Parathyroid adenoma (tissue), 2 donors: ENCODE measurements around the gene TP53I13.

Experiments
- H2AFZ ChIP-seq: fragments of 300-600 bp; sonication (generic); one replicate; pipeline ENCODE4 v1.7.0; 2017; ENCODE audit warnings: antibody characterized with exemption, mild to moderate bottlenecking
- H3K27ac ChIP-seq: fragments of 300-600 bp; sonication (generic); one replicate; pipeline ENCODE4 v1.7.0; 2017
- H3K27me3 ChIP-seq: fragments of 300-600 bp; sonication (generic); one replicate; pipeline ENCODE4 v1.7.0; 2017; ENCODE audit warnings: low read length; ENCODE audit not compliant: control insufficient read depth, insufficient read depth
- H3K36me3 ChIP-seq: fragments of 300-600 bp; sonication (generic); one replicate; pipeline ENCODE4 v1.7.0; 2017; ENCODE audit warnings: low read length; ENCODE audit not compliant: control insufficient read depth, insufficient read depth
- H3K4me1 ChIP-seq: fragments of 300-600 bp; sonication (generic); one replicate; pipeline ENCODE4 v1.7.0; 2017; ENCODE audit warnings: control low read depth
- H3K4me2 ChIP-seq: fragments of 300-600 bp; sonication (generic); one replicate; pipeline ENCODE4 v1.7.0; 2017; ENCODE audit warnings: low read length
- H3K4me3 ChIP-seq: fragments of 300-600 bp; sonication (generic); one replicate; pipeline ENCODE4 v1.7.0; 2017; ENCODE audit warnings: low read depth, low read length
- H3K79me2 ChIP-seq: fragments of 300-600 bp; sonication (generic); one replicate; pipeline ENCODE4 v1.7.0; 2017; ENCODE audit warnings: control low read depth
- H3K9ac ChIP-seq: fragments of 300-600 bp; sonication (generic); one replicate; pipeline ENCODE4 v1.7.0; 2017; ENCODE audit warnings: mild to moderate bottlenecking
- H3K9me3 ChIP-seq: fragments of 300-600 bp; sonication (generic); one replicate; pipeline ENCODE4 v1.7.0; 2017; ENCODE audit warnings: low read length; ENCODE audit not compliant: control insufficient read depth
- TF ChIP-seq, protein P1 (sequence below): fragments of 300-600 bp; sonication (generic); IDR thresholded peaks from one replicate; pipeline ENCODE4 v1.7.0; 2017; ENCODE audit warnings: antibody characterized with exemption, mild to moderate bottlenecking
- donor health status: primary hyperparathyroidism.

Gene TP53I13

DNA sequence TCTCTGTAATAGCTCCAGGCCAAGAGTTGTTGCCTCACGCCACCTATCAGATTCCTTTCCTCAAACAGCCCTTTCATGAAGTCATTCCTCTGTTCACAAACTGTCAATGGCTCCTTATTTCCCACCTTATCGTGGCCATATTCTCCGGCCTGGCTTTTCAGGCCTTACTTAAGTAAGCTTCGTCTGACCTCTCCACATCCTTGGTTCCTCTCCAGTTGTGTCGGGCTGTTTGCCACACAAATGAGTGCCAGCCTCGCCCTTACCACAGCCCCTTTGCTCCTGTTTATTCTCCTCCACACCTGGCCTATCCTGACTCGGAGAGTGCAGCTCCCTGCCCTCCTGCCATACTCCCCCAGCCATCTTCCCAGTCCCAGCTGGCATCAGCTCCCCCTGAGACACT lies 2.0 kb downstream of the TP53I13 start:
- Histone ChIP-seq H3K9me3 (no peaks in the 10 kb centered on the region), H3K4me3 (no peak overlapping the region), H3K4me2 (no peak overlapping the region), H3K4me1 (peaks cover 8% of the 10 kb centered on the region), H3K36me3 (no peaks in the 10 kb centered on the region), H3K9ac (no peak overlapping the region), H3K79me2 (no peaks in the 10 kb centered on the region), H3K27ac (no peak overlapping the region), H3K27me3 (no peaks in the 10 kb centered on the region), H2AFZ (no peak overlapping the region)
- TF ChIP-seq, protein P1, sequence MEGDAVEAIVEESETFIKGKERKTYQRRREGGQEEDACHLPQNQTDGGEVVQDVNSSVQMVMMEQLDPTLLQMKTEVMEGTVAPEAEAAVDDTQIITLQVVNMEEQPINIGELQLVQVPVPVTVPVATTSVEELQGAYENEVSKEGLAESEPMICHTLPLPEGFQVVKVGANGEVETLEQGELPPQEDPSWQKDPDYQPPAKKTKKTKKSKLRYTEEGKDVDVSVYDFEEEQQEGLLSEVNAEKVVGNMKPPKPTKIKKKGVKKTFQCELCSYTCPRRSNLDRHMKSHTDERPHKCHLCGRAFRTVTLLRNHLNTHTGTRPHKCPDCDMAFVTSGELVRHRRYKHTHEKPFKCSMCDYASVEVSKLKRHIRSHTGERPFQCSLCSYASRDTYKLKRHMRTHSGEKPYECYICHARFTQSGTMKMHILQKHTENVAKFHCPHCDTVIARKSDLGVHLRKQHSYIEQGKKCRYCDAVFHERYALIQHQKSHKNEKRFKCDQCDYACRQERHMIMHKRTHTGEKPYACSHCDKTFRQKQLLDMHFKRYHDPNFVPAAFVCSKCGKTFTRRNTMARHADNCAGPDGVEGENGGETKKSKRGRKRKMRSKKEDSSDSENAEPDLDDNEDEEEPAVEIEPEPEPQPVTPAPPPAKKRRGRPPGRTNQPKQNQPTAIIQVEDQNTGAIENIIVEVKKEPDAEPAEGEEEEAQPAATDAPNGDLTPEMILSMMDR = no peak

DNA sequence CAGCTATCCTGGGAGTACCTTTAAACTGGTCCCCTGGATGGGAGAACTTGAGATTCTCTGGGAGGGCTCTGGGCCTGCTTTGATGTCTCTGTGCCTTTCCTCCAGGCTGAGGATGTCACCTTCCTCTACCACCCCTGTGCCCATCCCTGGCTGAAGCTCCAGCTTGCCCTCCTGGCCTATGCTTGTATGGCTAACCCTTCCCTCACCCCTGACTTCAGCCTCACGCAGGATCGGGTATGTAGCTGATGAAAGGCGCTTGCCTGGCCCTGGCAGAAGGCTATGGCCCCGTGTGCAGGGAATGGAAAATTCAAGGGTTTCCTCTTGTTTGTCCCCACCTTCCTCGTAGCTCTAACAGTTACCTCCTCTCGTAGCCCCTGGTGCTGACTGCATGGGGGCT lies 3.0 kb downstream of the TP53I13 start:
- Histone ChIP-seq H3K36me3 (no peaks in the 10 kb centered on the region), H3K9me3 (no peaks in the 10 kb centered on the region), H3K27me3 (no peaks in the 10 kb centered on the region), H2AFZ (no peak overlapping the region), H3K79me2 (no peaks in the 10 kb centered on the region), H3K9ac (no peak overlapping the region), H3K4me3 (no peak overlapping the region), H3K4me2 (no peak overlapping the region), H3K27ac (no peak overlapping the region), H3K4me1 (peaks cover 8% of the 10 kb centered on the region)
- TF ChIP-seq, protein P1 = no peak

DNA sequence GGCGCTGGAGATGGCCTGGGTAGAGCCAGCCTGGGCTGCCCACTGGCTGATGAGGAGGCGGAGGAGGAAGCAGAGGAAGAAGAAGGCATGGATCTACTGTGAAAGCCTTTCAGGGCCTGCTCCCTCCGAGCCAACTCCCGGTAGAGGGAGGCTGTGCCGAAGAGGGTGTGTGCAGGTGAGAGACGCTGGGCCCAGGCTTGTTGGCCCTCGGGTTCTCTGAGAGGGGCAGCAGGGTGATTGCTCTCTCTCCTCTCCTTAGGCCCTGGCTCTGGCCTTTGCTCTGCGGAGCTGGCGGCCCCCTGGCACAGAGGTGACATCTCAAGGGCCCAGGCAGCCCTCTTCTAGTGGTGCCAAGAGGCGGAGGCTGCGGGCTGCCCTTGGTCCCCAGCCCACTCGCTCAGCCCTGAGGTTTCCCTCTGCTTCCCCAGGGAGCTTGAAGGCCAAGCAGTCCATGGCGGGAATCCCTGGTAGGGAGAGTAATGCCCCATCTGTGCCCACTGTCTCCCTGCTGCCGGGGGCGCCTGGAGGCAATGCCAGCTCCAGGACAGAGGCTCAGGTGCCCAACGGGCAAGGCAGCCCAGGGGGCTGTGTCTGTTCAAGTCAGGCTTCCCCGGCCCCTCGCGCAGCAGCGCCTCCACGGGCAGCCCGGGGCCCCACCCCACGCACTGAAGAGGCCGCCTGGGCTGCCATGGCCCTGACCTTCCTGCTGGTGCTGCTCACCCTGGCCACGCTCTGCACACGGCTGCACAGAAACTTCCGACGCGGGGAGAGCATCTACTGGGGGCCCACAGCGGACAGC lies 3.6 kb downstream of the TP53I13 start:
- no peak overlapping the region for H3K27ac ChIP-seq

DNA sequence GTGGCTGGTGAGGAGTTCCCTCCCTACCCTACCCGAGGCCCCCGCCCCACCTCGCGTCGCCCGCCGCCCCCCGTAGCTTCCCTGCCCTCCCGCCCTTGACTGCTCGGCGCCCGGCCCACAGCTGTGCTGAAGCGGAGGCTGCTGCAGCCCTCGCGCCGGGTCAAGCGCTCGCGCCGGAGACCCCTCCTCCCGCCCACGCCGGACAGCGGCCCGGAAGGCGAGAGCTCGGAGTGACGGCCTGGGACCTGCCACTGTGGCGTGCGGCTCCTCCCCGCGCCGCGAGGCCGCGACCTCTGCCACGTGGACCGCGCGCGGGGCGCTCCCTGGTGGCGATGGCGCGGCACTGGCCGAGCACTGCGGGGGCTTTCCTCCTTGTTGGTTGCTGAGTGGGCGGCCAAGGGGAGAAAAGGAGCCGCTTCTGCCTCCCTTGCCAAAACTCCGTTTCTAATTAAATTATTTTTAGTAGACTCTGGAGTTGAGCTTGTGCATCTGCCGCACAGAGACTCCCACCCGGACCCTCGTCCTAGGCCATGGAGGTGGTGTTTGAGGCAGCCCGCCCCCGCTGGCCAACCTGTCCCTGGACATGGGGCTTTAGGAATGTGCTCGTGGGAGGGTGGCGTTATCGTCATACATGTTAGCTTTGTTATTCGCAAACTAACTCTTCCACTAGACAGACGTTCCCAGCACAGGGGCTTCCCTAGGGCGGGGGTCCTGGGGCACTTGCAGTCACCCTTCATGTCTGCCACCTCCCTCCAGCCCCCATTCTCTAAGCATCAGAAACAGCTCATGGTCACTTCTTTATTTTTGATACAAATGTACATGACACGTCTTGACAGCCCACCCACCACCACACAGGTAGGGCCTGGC lies 4.4 kb downstream of the TP53I13 start:
- Histone ChIP-seq H3K36me3 (no peaks in the 10 kb centered on the region), H3K79me2 (no peaks in the 10 kb centered on the region), H3K4me2 (no peak overlapping the region), H3K27me3 (no peaks in the 10 kb centered on the region), H3K9me3 (no peaks in the 10 kb centered on the region), H3K9ac (no peak overlapping the region), H2AFZ (no peak overlapping the region), H3K4me3 (no peak overlapping the region), H3K27ac (no peak overlapping the region), H3K4me1 (peaks cover 8% of the 10 kb centered on the region)
- TF ChIP-seq, protein P1 = peak; percentile 63

More for the DNA sequence above, 3.6 kb downstream of the TP53I13 start:
- TF ChIP-seq, protein P1 = no peak
- H3K36me3 ChIP-seq = no peaks in the 10 kb centered on the region
- no peaks in the 10 kb centered on the region for H3K27me3 ChIP-seq
- H3K79me2 ChIP-seq = no peaks in the 10 kb centered on the region
- H3K4me3 ChIP-seq = no peak overlapping the region
- no peak overlapping the region for H3K4me2 ChIP-seq
- peaks cover 8% of the 10 kb centered on the region for H3K4me1 ChIP-seq
- no peaks in the 10 kb centered on the region for H3K9me3 ChIP-seq
- no peak overlapping the region for H2AFZ ChIP-seq
- H3K9ac ChIP-seq = no peak overlapping the region
